GM12892 (cell line): ENCODE data around the gene CCDC142.

Experiments used
- POLR2A ChIP-seq: IDR thresholded peaks from 2 replicates; pipeline ENCODE4 v1.6.1; 2011; ENCODE audit warnings: low read depth, low read length, control low read depth
- POLR2AphosphoS5 ChIP-seq: IDR thresholded peaks from 2 replicates; pipeline ENCODE4 v1.6.1; 2011; ENCODE audit warnings: low read depth, low read length, control low read depth
- TAF1 ChIP-seq: IDR thresholded peaks from 2 replicates; pipeline ENCODE4 v1.6.1; 2011; ENCODE audit warnings: low read depth, mild to moderate bottlenecking, control low read depth, low read length, borderline replicate concordance

- TF ChIP-seq POLR2A (no peak), POLR2AphosphoS5 (no peak), TAF1 (no peak)
Measured at GRCh38 chr2:74448771-74449170, 34.0 kb downstream of the CCDC142 start.
